ENCODE measurements around the gene NUP93. TPM values are rescaled to one million over a fixed set of nuclear protein-coding genes. Genes with fewer than 3 reads are reported as not detected.

NUP93 gene
- total and polyA plus RNA-seq, 2 of the 8 experiments (the other 6 are each of a cell fraction or from before 2014, with no cell fraction given) = 147 to 201 TPM

- ChIA-PET CTCF (ENCODE audit: partially characterized antibody) (interaction anchor here (0.9 to 10.8 kb wide), 5 partner anchors 5 to 244 kb away, joined by 3 to 102 read pairs (median 4); partner anchors contain the start of gene SLC12A3), POLR2A (ENCODE audit: partially characterized antibody) (interaction anchor here (0.7 to 0.8 kb wide), 2 partner anchors 9 to 72 kb away, joined by 3 read pairs; partner anchors contain the start of gene HERPUD1)
- 84% methylated on average over 2 of the region's 2 CpGs; no CpG with 5 or more reads in 1 of the 2 experiments for WGBS, 2 experiments (ENCODE audit: extremely low coverage in 1 of 2, insufficient coverage in 1 of 2, insufficient read length in 1 of 2, insufficient replicate concordance in 2 of 2, low coverage in 1 of 2, low lambda C conversion rate in 2 of 2, missing lambda C conversion rate in 1 of 2)
- TF ChIP-seq MAX (IDR thresholded peaks at IDR 0.05) (no peak), SIX5 (IDR thresholded peaks at IDR 0.05; ENCODE audit: low read depth, low read length) (no peak), YY1 (IDR thresholded peaks at IDR 0.05; ENCODE audit: low read depth, low read length) (no peak), EP300 (IDR thresholded peaks at IDR 0.05; ENCODE audit: borderline replicate concordance in 1 of 2, low read depth in 2 of 2, low read length in 2 of 2) (no peak), TCF12 (IDR thresholded peaks at IDR 0.05; ENCODE audit: low read depth, low read length) (no peak), CTCF (IDR thresholded peaks at IDR 0.05; ENCODE audit: control extremely low read depth in 1 of 3, insufficient read depth in 1 of 3, low read depth in 1 of 3, low read length in 3 of 3) (no peak), SUZ12 (IDR thresholded peaks at IDR 0.05; ENCODE audit: low read length) (no peak), GTF2F1 (IDR thresholded peaks at IDR 0.05; ENCODE audit: borderline replicate concordance, low read depth, low read length) (no peak), E2F6 (IDR thresholded peaks at IDR 0.05) (no peak), JUND (IDR thresholded peaks at IDR 0.05; ENCODE audit: low read length) (no peak), CEBPB (IDR thresholded peaks at IDR 0.05; ENCODE audit: low read depth, low read length) (no peak)
Observed at GRCh38 chr16:56859636-56860035, 129.7 kb downstream of the NUP93 start.

More at GRCh38 chr16:56859636-56860035, 129.7 kb downstream of the NUP93 start:
- Histone ChIP-seq H3K9ac (replicated peaks in 1 of 4; ENCODE audit: extremely low read depth in 1 of 4, low read depth in 3 of 4, low read length in 3 of 4) (no peak overlapping the region), H4K5ac (ENCODE audit: insufficient read length, low read depth, low read length) (no peak overlapping the region), H2BK12ac (ENCODE audit: low read depth, low read length) (no peak overlapping the region), H2BK20ac (ENCODE audit: low read length) (no peak overlapping the region), H2AFZ (ENCODE audit: low read length) (no peak overlapping the region), H2BK5ac (ENCODE audit: low read depth, low read length) (no peak overlapping the region), H3K14ac (ENCODE audit: insufficient read length) (no peak overlapping the region), H4K91ac (replicated peaks; ENCODE audit: insufficient read length, low read length) (no peak overlapping the region), H3K4me1 (replicated peaks in 1 of 4; ENCODE audit: control insufficient read depth in 3 of 4, insufficient read depth in 4 of 4, low read length in 3 of 4) (peaks cover 0 to 3% (median 0%) of the 10 kb centered on the region in 4 experiments; a peak in 2 of 7 replicates), H3K27ac (ENCODE audit: low read depth, low read length) (no peak overlapping the region), H2BK15ac (ENCODE audit: low read length) (no peak overlapping the region), H3K4ac (replicated peaks; ENCODE audit: insufficient read length, low read depth, low read length) (no peak overlapping the region), H3K36me3 (ENCODE audit: control insufficient read depth in 2 of 4, insufficient read depth in 4 of 4, low read length in 3 of 4) (no peaks in the 10 kb centered on the region), H3K23me2 (ENCODE audit: low read depth, low read length) (no peaks in the 10 kb centered on the region; the same call in 1 of the 2 replicates), H4K20me1 (replicated peaks in 1 of 2; ENCODE audit: control insufficient read depth in 1 of 2, insufficient read depth in 2 of 2, low read length in 2 of 2) (no peaks in the 10 kb centered on the region), H3K9me3 (ENCODE audit: insufficient read depth in 2 of 2, low read depth in 1 of 2, low read length in 1 of 2) (no peaks in the 10 kb centered on the region), H2BK120ac (replicated peaks; ENCODE audit: low read depth, low read length) (no peak overlapping the region), H3K18ac (ENCODE audit: extremely low read depth, low read length) (no peak overlapping the region), H3K79me2 (ENCODE audit: control insufficient read depth in 1 of 2, insufficient read depth in 2 of 2, low read length in 2 of 2) (no peaks in the 10 kb centered on the region), H3K56ac (replicated peaks; ENCODE audit: insufficient read length, low read depth, low read length) (no peak overlapping the region), H3K23ac (ENCODE audit: insufficient read length) (no peak overlapping the region), H4K8ac (ENCODE audit: extremely low read depth, insufficient read depth, low read length) (no peak overlapping the region), H3K79me1 (ENCODE audit: low read depth, low read length) (no peaks in the 10 kb centered on the region), H3K4me2 (ENCODE audit: insufficient read depth in 1 of 2, low read depth in 2 of 2, low read length in 2 of 2) (no peak overlapping the region), H3K4me3 (ENCODE audit: extremely low read depth in 1 of 4, insufficient read depth in 2 of 4, low read depth in 3 of 4, low read length in 4 of 4) (no peak overlapping the region), H3K27me3 (replicated peaks in 1 of 4; ENCODE audit: control insufficient read depth in 3 of 4, extremely low read depth in 1 of 4, insufficient read depth in 3 of 4, low read length in 3 of 4) (no peaks in the 10 kb centered on the region), H2AK5ac (ENCODE audit: low read depth, low read length) (no peak overlapping the region)
- FAIRE-seq (no peak), DNase-seq (ENCODE audit: low read depth in 1 of 2, low spot score in 2 of 2) (no peak)

Measured in H1 (cell line).